ENCODE measurements around the gene TMEM186. TPM values are rescaled to one million over a fixed set of nuclear protein-coding genes. Genes with fewer than 3 reads are reported as not detected.
"Not testable (repeated sequence)": the region's sequence is repeated elsewhere in the genome, so short reads cannot be mapped to it uniquely, and the experiment has no call there.

The TMEM186 gene
- total RNA-seq, 1 donor from 2014 or later: 10.6 TPM

- TF ChIP-seq, protein P1, sequence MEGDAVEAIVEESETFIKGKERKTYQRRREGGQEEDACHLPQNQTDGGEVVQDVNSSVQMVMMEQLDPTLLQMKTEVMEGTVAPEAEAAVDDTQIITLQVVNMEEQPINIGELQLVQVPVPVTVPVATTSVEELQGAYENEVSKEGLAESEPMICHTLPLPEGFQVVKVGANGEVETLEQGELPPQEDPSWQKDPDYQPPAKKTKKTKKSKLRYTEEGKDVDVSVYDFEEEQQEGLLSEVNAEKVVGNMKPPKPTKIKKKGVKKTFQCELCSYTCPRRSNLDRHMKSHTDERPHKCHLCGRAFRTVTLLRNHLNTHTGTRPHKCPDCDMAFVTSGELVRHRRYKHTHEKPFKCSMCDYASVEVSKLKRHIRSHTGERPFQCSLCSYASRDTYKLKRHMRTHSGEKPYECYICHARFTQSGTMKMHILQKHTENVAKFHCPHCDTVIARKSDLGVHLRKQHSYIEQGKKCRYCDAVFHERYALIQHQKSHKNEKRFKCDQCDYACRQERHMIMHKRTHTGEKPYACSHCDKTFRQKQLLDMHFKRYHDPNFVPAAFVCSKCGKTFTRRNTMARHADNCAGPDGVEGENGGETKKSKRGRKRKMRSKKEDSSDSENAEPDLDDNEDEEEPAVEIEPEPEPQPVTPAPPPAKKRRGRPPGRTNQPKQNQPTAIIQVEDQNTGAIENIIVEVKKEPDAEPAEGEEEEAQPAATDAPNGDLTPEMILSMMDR (IDR thresholded peaks at IDR 0.05): no peak
- intact Hi-C loops (cut with micrococcal nuclease): loop anchor here (5.0 kb wide), 1 partner anchor 342 kb away; no protein-coding TSS in a partner anchor
- Mint-ChIP-seq H3K27ac (no peak overlapping the region), H3K36me3 (ENCODE audit: low read depth) (peaks cover 16% of the 10 kb centered on the region), H3K4me3 (no peak overlapping the region), H3K9me3 (no peaks in the 10 kb centered on the region), H3K4me1 (peaks cover 42% of the 10 kb centered on the region), H3K27me3 (no peaks in the 10 kb centered on the region)
- DNase-seq (no peak), ATAC-seq (ENCODE audit: low read depth) (no peak)
- POLR2A ChIA-PET: no interaction called here
- CTCF ChIA-PET: no interaction called here
Observed at GRCh38 chr16:8795091-8795490, 2.3 kb downstream of the TMEM186 start.

DNA sequence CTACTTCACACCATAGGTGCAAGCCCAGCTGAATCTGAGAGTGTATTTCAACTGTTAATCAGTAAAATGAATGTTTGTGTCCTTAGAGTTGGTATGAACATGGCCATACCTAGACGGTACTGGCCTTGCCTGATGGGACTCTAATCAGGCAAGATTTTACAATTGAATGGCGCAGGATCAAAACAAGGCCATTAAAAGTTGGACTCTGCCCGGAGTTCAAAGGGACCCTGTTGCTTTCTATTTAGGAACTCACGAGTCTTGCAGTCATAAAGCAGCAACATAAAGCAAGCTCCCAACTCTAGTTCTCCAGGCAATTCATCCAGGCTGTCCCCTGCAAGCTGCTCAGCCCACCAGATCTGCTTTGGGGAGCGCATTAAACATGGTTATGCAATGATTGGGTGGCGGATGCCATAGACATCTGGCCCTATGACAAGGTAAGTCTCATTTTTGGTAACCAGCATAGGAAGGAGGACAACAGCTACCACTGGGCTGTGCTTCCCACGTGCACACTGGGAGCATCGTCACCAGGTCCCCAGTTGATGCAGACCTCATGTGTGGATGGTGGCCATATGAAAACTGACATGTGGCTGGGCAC, 8.8 kb downstream of the TMEM186 start:
- peaks cover 5% of the 10 kb centered on the region for H3K4me1 Mint-ChIP-seq
- CTCF ChIA-PET: no interaction called here
- no peaks in the 10 kb centered on the region for H3K27me3 Mint-ChIP-seq
- H3K36me3 Mint-ChIP-seq (ENCODE audit: low read depth): peaks cover 2% of the 10 kb centered on the region
- ATAC-seq (ENCODE audit: low read depth): no peak
- POLR2A ChIA-PET: no interaction called here
- no peak for DNase-seq
- H3K9me3 Mint-ChIP-seq: no peaks in the 10 kb centered on the region
- intact Hi-C loops (cut with micrococcal nuclease): no loop called here
- TF ChIP-seq, protein P1 (IDR thresholded peaks at IDR 0.05): no peak
- no peak overlapping the region for H3K4me3 Mint-ChIP-seq
- no peak overlapping the region for H3K27ac Mint-ChIP-seq

GRCh38 chr16:8786316-8786715, 11.1 kb downstream of the TMEM186 start:
- ATAC-seq (ENCODE audit: low read depth); DNase-seq; CTCF ChIA-PET; H3K27ac Mint-ChIP-seq; intact Hi-C loops (cut with micrococcal nuclease); H3K27me3 Mint-ChIP-seq; H3K4me3 Mint-ChIP-seq; POLR2A ChIA-PET; H3K9me3 Mint-ChIP-seq; H3K4me1 Mint-ChIP-seq; H3K36me3 Mint-ChIP-seq (ENCODE audit: low read depth): not testable (repeated sequence)

- Mint-ChIP-seq H3K27ac (no peak overlapping the region), H3K4me1 (no peaks in the 10 kb centered on the region), H3K4me3 (no peak overlapping the region), H3K36me3 (ENCODE audit: low read depth) (peaks cover 12% of the 10 kb centered on the region), H3K27me3 (no peaks in the 10 kb centered on the region), H3K9me3 (no peaks in the 10 kb centered on the region)
- POLR2A ChIA-PET: no interaction called here
- CTCF ChIA-PET: no interaction called here
- intact Hi-C loops (cut with micrococcal nuclease): no loop called here
- DNase-seq (no peak), ATAC-seq (ENCODE audit: low read depth) (no peak)
- TF ChIP-seq, protein P1 (IDR thresholded peaks at IDR 0.05): no peak
Observed at GRCh38 chr16:8785408-8785807, 12.0 kb downstream of the TMEM186 start.

GRCh38 chr16:8782673-8783072, 14.8 kb downstream of the TMEM186 start:
- Mint-ChIP-seq H3K27me3 (no peaks in the 10 kb centered on the region), H3K27ac (no peak overlapping the region), H3K4me1 (no peaks in the 10 kb centered on the region), H3K4me3 (no peak overlapping the region), H3K9me3 (no peaks in the 10 kb centered on the region), H3K36me3 (ENCODE audit: low read depth) (peaks cover 29% of the 10 kb centered on the region)
- no peak for DNase-seq
- TF ChIP-seq, protein P1 (IDR thresholded peaks at IDR 0.05): no peak
- intact Hi-C loops (cut with micrococcal nuclease): no loop called here
- POLR2A ChIA-PET: no interaction called here
- no peak for ATAC-seq (ENCODE audit: low read depth)
- CTCF ChIA-PET: no interaction called here

DNA sequence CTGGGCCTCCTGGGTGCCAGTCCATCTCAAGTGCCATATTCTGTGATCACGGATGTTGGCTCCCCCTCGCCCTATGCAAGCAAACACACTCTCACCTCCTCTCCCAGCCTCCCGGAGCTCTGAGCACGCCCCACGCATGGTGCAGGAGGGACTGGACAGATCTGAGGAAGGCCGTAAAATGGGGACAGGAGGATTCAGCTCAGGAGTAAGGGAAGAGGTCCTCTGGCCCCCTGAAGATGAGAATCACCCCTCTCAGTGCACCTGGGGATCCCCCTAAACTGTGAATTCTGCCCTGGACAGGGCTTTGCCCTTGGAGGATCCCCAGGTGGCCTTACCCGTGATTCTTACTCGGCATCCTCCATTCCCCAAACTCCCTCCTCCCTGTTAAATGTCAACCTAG, 15.6 kb downstream of the TMEM186 start:
- no peaks in the 10 kb centered on the region for H3K9me3 Mint-ChIP-seq
- no peaks in the 10 kb centered on the region for H3K27me3 Mint-ChIP-seq
- TF ChIP-seq, protein P1 (IDR thresholded peaks at IDR 0.05): no peak
- no peaks in the 10 kb centered on the region for H3K4me1 Mint-ChIP-seq
- ChIA-PET POLR2A (no interaction called here), CTCF (no interaction called here)
- H3K36me3 Mint-ChIP-seq (ENCODE audit: low read depth): peaks cover 36% of the 10 kb centered on the region
- no peak for DNase-seq
- ATAC-seq (ENCODE audit: low read depth): no peak
- H3K4me3 Mint-ChIP-seq: no peak overlapping the region
- intact Hi-C loops (cut with micrococcal nuclease): no loop called here
- H3K27ac Mint-ChIP-seq: no peak overlapping the region

Measured in activated B cell treated with CpG ODN at 0.5 μM for 24 hours (primary cell).